ENCODE measurements around the gene ADARB2. TPM values are rescaled to one million over a fixed set of nuclear protein-coding genes. Genes with fewer than 3 reads are reported as not detected.

The ADARB2 gene
- total RNA-seq, 1 donor from 2014 or later, result under 0.01 TPM

DNA sequence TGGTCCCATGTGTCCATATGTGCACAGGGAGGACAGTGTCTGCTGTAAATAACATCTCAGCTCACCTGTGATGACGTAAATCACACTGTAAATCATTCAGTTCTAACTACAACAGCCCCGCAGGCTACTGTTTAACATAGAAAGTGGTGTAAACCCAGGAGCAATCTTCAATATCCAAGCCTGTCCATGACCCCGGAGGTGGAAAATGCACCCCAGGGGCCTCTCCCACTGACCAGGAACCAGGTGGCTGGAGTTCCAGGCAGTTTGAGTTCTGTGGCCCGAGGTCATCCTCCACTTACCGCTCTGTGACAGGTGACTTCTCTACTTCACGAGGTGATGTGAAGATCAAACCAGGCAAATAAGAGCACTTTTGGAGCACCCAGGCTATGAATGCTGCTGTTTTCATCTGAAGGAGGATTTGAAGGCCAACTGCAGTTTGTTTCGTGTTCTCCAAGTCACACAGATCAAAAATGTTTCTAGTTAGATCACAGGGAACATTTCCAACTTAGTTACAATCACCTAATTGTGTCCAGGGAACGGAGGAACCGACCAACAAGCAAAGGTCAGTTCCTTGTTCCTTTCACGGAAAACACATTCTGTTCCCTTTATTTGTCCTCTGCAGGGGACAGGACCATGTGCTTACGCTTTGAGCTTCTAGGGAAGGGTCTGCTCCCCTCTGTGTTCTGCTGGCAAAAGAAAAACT is 549.3 kb downstream of the ADARB2 start:
- Histone ChIP-seq H3K36me3 (ENCODE audit: control insufficient read depth in 3 of 3, insufficient read depth in 3 of 3, low read length in 3 of 3) (no peaks in the 10 kb centered on the region), H3K27ac (ENCODE audit: low read depth, low read length) (no peak overlapping the region), H3K27me3 (ENCODE audit: control insufficient read depth in 3 of 3, insufficient read depth in 3 of 3, low read length in 3 of 3) (peaks cover 16 to 32% (median 25%) of the 10 kb centered on the region in 3 donors), H3K9ac (ENCODE audit: low read depth in 1 of 3, low read length in 3 of 3) (no peak overlapping the region), H3K4me1 (ENCODE audit: control insufficient read depth in 3 of 3, insufficient read depth in 3 of 3, low read length in 3 of 3) (no peaks in the 10 kb centered on the region), H3K9me3 (ENCODE audit: control insufficient read depth in 3 of 3, low read length in 3 of 3) (no peaks in the 10 kb centered on the region), H3K4me3 (ENCODE audit: low read length in 3 of 3) (no peak overlapping the region)

GRCh38 chr10:1187151-1187854 is 550.0 kb downstream of the ADARB2 start:
- Histone ChIP-seq H3K4me3 (ENCODE audit: low read length in 3 of 3) (no peak overlapping the region), H3K27ac (ENCODE audit: low read depth, low read length) (no peak overlapping the region), H3K9ac (ENCODE audit: low read depth in 1 of 3, low read length in 3 of 3) (no peak overlapping the region), H3K4me1 (ENCODE audit: control insufficient read depth in 3 of 3, insufficient read depth in 3 of 3, low read length in 3 of 3) (no peaks in the 10 kb centered on the region), H3K9me3 (ENCODE audit: control insufficient read depth in 3 of 3, low read length in 3 of 3) (no peaks in the 10 kb centered on the region), H3K27me3 (ENCODE audit: control insufficient read depth in 3 of 3, insufficient read depth in 3 of 3, low read length in 3 of 3) (peaks cover 16 to 33% (median 25%) of the 10 kb centered on the region in 3 donors), H3K36me3 (ENCODE audit: control insufficient read depth in 3 of 3, insufficient read depth in 3 of 3, low read length in 3 of 3) (no peaks in the 10 kb centered on the region)

- no peaks in the 10 kb centered on the region for H3K4me1 ChIP-seq (ENCODE audit: control insufficient read depth in 3 of 3, insufficient read depth in 3 of 3, low read length in 3 of 3)
- H3K9ac ChIP-seq (ENCODE audit: low read depth in 1 of 3, low read length in 3 of 3), result no peak overlapping the region
- no peaks in the 10 kb centered on the region for H3K9me3 ChIP-seq (ENCODE audit: control insufficient read depth in 3 of 3, low read length in 3 of 3)
- H3K27me3 ChIP-seq (ENCODE audit: control insufficient read depth in 3 of 3, insufficient read depth in 3 of 3, low read length in 3 of 3), result peaks cover 16 to 33% (median 25%) of the 10 kb centered on the region in 3 donors
- no peaks in the 10 kb centered on the region for H3K36me3 ChIP-seq (ENCODE audit: control insufficient read depth in 3 of 3, insufficient read depth in 3 of 3, low read length in 3 of 3)
- no peak overlapping the region for H3K4me3 ChIP-seq (ENCODE audit: low read length in 3 of 3)
- H3K27ac ChIP-seq (ENCODE audit: low read depth, low read length), result no peak overlapping the region
Observed at GRCh38 chr10:1186683-1186990, 550.7 kb downstream of the ADARB2 start.

- Histone ChIP-seq H3K4me1 (ENCODE audit: control insufficient read depth in 3 of 3, insufficient read depth in 3 of 3, low read length in 3 of 3) (no peaks in the 10 kb centered on the region), H3K27me3 (ENCODE audit: control insufficient read depth in 3 of 3, insufficient read depth in 3 of 3, low read length in 3 of 3) (peaks cover 16 to 31% (median 23%) of the 10 kb centered on the region in 3 donors), H3K36me3 (ENCODE audit: control insufficient read depth in 3 of 3, insufficient read depth in 3 of 3, low read length in 3 of 3) (no peaks in the 10 kb centered on the region), H3K27ac (ENCODE audit: low read depth, low read length) (no peak overlapping the region), H3K9me3 (ENCODE audit: control insufficient read depth in 3 of 3, low read length in 3 of 3) (no peaks in the 10 kb centered on the region), H3K4me3 (ENCODE audit: low read length in 3 of 3) (no peak overlapping the region), H3K9ac (ENCODE audit: low read depth in 1 of 3, low read length in 3 of 3) (no peak overlapping the region)
Observed at GRCh38 chr10:1185911-1186682, 551.2 kb downstream of the ADARB2 start.

- H3K9me3 ChIP-seq (ENCODE audit: control insufficient read depth in 3 of 3, low read length in 3 of 3), result no peaks in the 10 kb centered on the region
- H3K36me3 ChIP-seq (ENCODE audit: control insufficient read depth in 3 of 3, insufficient read depth in 3 of 3, low read length in 3 of 3), result no peaks in the 10 kb centered on the region
- H3K27me3 ChIP-seq (ENCODE audit: control insufficient read depth in 3 of 3, insufficient read depth in 3 of 3, low read length in 3 of 3), result peaks cover 11 to 23% (median 21%) of the 10 kb centered on the region in 3 donors
- H3K4me3 ChIP-seq (ENCODE audit: low read length in 3 of 3), result no peak overlapping the region
- H3K9ac ChIP-seq (ENCODE audit: low read depth in 1 of 3, low read length in 3 of 3), result no peak overlapping the region
- no peaks in the 10 kb centered on the region for H3K4me1 ChIP-seq (ENCODE audit: control insufficient read depth in 3 of 3, insufficient read depth in 3 of 3, low read length in 3 of 3)
- no peak overlapping the region for H3K27ac ChIP-seq (ENCODE audit: low read depth, low read length)
Observed at GRCh38 chr10:1184541-1185430, 552.5 kb downstream of the ADARB2 start.

GRCh38 chr10:1183701-1184100 is 553.6 kb downstream of the ADARB2 start:
- H3K4me1 ChIP-seq (ENCODE audit: control insufficient read depth in 3 of 3, insufficient read depth in 3 of 3, low read length in 3 of 3), result no peaks in the 10 kb centered on the region
- H3K27me3 ChIP-seq (ENCODE audit: control insufficient read depth in 3 of 3, insufficient read depth in 3 of 3, low read length in 3 of 3), result peaks cover 10 to 21% (median 18%) of the 10 kb centered on the region in 3 donors

GRCh38 chr10:1183033-1183396 is 554.3 kb downstream of the ADARB2 start:
- Histone ChIP-seq H3K4me3 (ENCODE audit: low read length in 3 of 3) (no peak overlapping the region), H3K9me3 (ENCODE audit: control insufficient read depth in 3 of 3, low read length in 3 of 3) (no peaks in the 10 kb centered on the region), H3K36me3 (ENCODE audit: control insufficient read depth in 3 of 3, insufficient read depth in 3 of 3, low read length in 3 of 3) (no peaks in the 10 kb centered on the region), H3K9ac (ENCODE audit: low read depth in 1 of 3, low read length in 3 of 3) (no peak overlapping the region), H3K4me1 (ENCODE audit: control insufficient read depth in 3 of 3, insufficient read depth in 3 of 3, low read length in 3 of 3) (no peaks in the 10 kb centered on the region), H3K27me3 (ENCODE audit: control insufficient read depth in 3 of 3, insufficient read depth in 3 of 3, low read length in 3 of 3) (peaks cover 6 to 20% (median 20%) of the 10 kb centered on the region in 3 donors), H3K27ac (ENCODE audit: low read depth, low read length) (no peak overlapping the region)

More at GRCh38 chr10:1183701-1184100, 553.6 kb downstream of the ADARB2 start:
- Histone ChIP-seq H3K4me3 (ENCODE audit: low read length in 3 of 3) (no peak overlapping the region), H3K36me3 (ENCODE audit: control insufficient read depth in 3 of 3, insufficient read depth in 3 of 3, low read length in 3 of 3) (no peaks in the 10 kb centered on the region), H3K9ac (ENCODE audit: low read depth in 1 of 3, low read length in 3 of 3) (no peak overlapping the region), H3K9me3 (ENCODE audit: control insufficient read depth in 3 of 3, low read length in 3 of 3) (no peaks in the 10 kb centered on the region), H3K27ac (ENCODE audit: low read depth, low read length) (no peak overlapping the region)

DNA sequence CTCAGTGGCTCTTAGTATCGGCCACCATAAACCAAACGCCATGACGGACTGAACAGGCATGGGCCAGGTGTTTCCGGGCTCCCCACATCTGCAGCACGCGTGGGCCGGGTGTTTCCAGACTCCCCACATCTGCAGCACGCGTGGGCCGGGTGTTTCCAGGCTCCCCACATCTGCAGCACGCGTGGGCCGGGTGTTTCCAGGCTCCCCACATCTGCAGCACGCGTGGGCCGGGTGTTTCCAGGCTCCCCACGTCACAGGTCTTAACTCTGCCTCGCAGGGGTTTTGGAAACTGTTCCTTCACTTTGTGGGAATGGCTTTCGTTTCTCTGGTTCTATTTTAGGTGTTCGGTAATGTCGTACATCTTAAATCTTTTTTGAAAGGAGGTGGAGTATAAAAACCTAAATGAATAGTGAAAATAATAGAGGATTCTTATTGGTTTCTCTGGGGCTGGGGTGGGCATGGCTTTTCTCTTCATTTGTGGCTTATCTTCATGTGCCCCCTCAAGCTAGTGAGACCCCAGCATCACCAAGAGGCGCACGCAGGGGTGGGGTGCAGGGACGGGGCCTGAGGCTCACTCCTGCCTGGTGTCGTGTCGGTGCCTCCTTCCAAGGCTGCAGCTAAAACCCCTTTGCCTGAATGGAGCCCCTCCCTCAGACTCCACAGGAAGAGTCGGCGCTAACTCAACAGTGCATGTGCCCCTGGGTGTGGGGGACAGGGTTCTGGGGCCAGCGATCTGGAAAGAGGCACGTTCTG is 554.9 kb downstream of the ADARB2 start:
- Histone ChIP-seq H3K36me3 (ENCODE audit: control insufficient read depth in 3 of 3, insufficient read depth in 3 of 3, low read length in 3 of 3) (no peaks in the 10 kb centered on the region), H3K27ac (ENCODE audit: low read depth, low read length) (no peak overlapping the region), H3K27me3 (ENCODE audit: control insufficient read depth in 3 of 3, insufficient read depth in 3 of 3, low read length in 3 of 3) (peaks cover 6 to 20% (median 20%) of the 10 kb centered on the region in 3 donors), H3K4me3 (ENCODE audit: low read length in 3 of 3) (no peak overlapping the region), H3K9me3 (ENCODE audit: control insufficient read depth in 3 of 3, low read length in 3 of 3) (no peaks in the 10 kb centered on the region), H3K9ac (ENCODE audit: low read depth in 1 of 3, low read length in 3 of 3) (no peak overlapping the region), H3K4me1 (ENCODE audit: control insufficient read depth in 3 of 3, insufficient read depth in 3 of 3, low read length in 3 of 3) (no peaks in the 10 kb centered on the region)

GRCh38 chr10:1180836-1181235 is 556.5 kb downstream of the ADARB2 start:
- H3K27me3 ChIP-seq (ENCODE audit: control insufficient read depth in 3 of 3, insufficient read depth in 3 of 3, low read length in 3 of 3), result peaks cover 6 to 17% (median 12%) of the 10 kb centered on the region in 3 donors
- no peaks in the 10 kb centered on the region for H3K9me3 ChIP-seq (ENCODE audit: control insufficient read depth in 3 of 3, low read length in 3 of 3)
- H3K4me1 ChIP-seq (ENCODE audit: control insufficient read depth in 3 of 3, insufficient read depth in 3 of 3, low read length in 3 of 3), result no peaks in the 10 kb centered on the region
- no peak overlapping the region for H3K4me3 ChIP-seq (ENCODE audit: low read length in 3 of 3)
- no peaks in the 10 kb centered on the region for H3K36me3 ChIP-seq (ENCODE audit: control insufficient read depth in 3 of 3, insufficient read depth in 3 of 3, low read length in 3 of 3)
- H3K9ac ChIP-seq (ENCODE audit: low read depth in 1 of 3, low read length in 3 of 3), result no peak overlapping the region
- no peak overlapping the region for H3K27ac ChIP-seq (ENCODE audit: low read depth, low read length)

All from skeletal muscle tissue (tissue), 4 donors.